ENCODE measurements around the gene PDK3.

Gene PDK3

GRCh38 chrX:24563291-24564010 lies 98.4 kb downstream of the PDK3 start:
- DNase-seq: no peak

GRCh38 chrX:24566240-24566639 lies 101.2 kb downstream of the PDK3 start:
- DNase-seq: no peak

GRCh38 chrX:24567169-24567568 lies 102.1 kb downstream of the PDK3 start:
- no peak for DNase-seq

- no peak for DNase-seq
These were observed 109.7 kb downstream of the PDK3 start for GRCh38 chrX:24574743-24575142.

- DNase-seq: no peak
These were observed 110.4 kb downstream of the PDK3 start for GRCh38 chrX:24575496-24575895.

GRCh38 chrX:24577091-24577490 lies 112.0 kb downstream of the PDK3 start:
- DNase-seq: no peak
